BE2C (cell line): ENCODE data around the gene SLC66A1.

ENCODE experiments used
- DNase-seq: peaks from one replicate; pipeline ENCODE4 v3.0.0-alpha.2; 2020
- H3K27me3 ChIP-seq: fragments of 250-450 bp; sonication (Bioruptor Pico); 2 replicates; pipeline ENCODE4 v1.5.1; 2020; ENCODE audit warnings: mild to moderate bottlenecking
- H3K36me3 ChIP-seq: fragments of 250-450 bp; sonication (Bioruptor Pico); 2 replicates; pipeline ENCODE4 v1.5.1; 2020; ENCODE audit warnings: mild to moderate bottlenecking
- H3K4me1 ChIP-seq: fragments of 250-450 bp; sonication (Bioruptor Pico); 2 replicates; pipeline ENCODE4 v1.5.1; 2020
- H3K4me3 ChIP-seq: 2 replicates; pipeline ENCODE4 v1.5.1; 2011; ENCODE audit warnings: low read depth, low read length
- H3K9me3 ChIP-seq: fragments of 250-450 bp; sonication (Bioruptor Pico); 2 replicates; pipeline ENCODE4 v1.5.1; 2020
- CTCF ChIP-seq: IDR thresholded peaks from 2 replicates; pipeline ENCODE4 v1.5.1; 2012; ENCODE audit warnings: mild to moderate bottlenecking, low read depth, low read length

SLC66A1 gene

GRCh38 chr1:19339214-19339861, 27.2 kb downstream of the SLC66A1 start:
- no peaks in the 10 kb centered on the region; the same call in 1 of the 2 replicates for H3K36me3 ChIP-seq
- no peak for TF ChIP-seq CTCF
- H3K4me3 ChIP-seq = no peak overlapping the region
- DNase-seq = no peak
- no peaks in the 10 kb centered on the region for H3K4me1 ChIP-seq
- no peaks in the 10 kb centered on the region for H3K27me3 ChIP-seq
- H3K9me3 ChIP-seq = no peaks in the 10 kb centered on the region

- Histone ChIP-seq H3K4me1 (no peaks in the 10 kb centered on the region), H3K27me3 (no peaks in the 10 kb centered on the region), H3K4me3 (no peak overlapping the region), H3K36me3 (no peaks in the 10 kb centered on the region; the same call in 1 of the 2 replicates), H3K9me3 (no peaks in the 10 kb centered on the region)
- TF ChIP-seq CTCF = no peak
- no peak for DNase-seq
Observed at GRCh38 chr1:19340387-19340937, 28.3 kb downstream of the SLC66A1 start.

GRCh38 chr1:19341201-19342061, 29.3 kb downstream of the SLC66A1 start:
- Histone ChIP-seq H3K27me3 (no peaks in the 10 kb centered on the region), H3K4me3 (no peak overlapping the region), H3K36me3 (no peaks in the 10 kb centered on the region; the same call in 1 of the 2 replicates), H3K4me1 (no peaks in the 10 kb centered on the region), H3K9me3 (no peaks in the 10 kb centered on the region)
- TF ChIP-seq CTCF = peak; percentile 77
- DNase-seq = peak; percentile 69

- H3K27me3 ChIP-seq = no peaks in the 10 kb centered on the region
Observed at GRCh38 chr1:19342062-19342750, 30.1 kb downstream of the SLC66A1 start.

More at GRCh38 chr1:19342062-19342750, 30.1 kb downstream of the SLC66A1 start:
- no peak for TF ChIP-seq CTCF
- no peak for DNase-seq
- H3K4me1 ChIP-seq = no peaks in the 10 kb centered on the region
- no peak overlapping the region for H3K4me3 ChIP-seq
- H3K9me3 ChIP-seq = no peaks in the 10 kb centered on the region
- H3K36me3 ChIP-seq = no peaks in the 10 kb centered on the region; the same call in 1 of the 2 replicates
